Measurements from ENCODE around the gene PIK3R3. TPM values are rescaled to one million over a fixed set of nuclear protein-coding genes. Genes with fewer than 3 reads are reported as not detected.

Gene PIK3R3
- polyA plus RNA-seq, 1 donor (not counting 4 experiments of a cell fraction or from before 2014, with no cell fraction given): 11.9 TPM

DNA sequence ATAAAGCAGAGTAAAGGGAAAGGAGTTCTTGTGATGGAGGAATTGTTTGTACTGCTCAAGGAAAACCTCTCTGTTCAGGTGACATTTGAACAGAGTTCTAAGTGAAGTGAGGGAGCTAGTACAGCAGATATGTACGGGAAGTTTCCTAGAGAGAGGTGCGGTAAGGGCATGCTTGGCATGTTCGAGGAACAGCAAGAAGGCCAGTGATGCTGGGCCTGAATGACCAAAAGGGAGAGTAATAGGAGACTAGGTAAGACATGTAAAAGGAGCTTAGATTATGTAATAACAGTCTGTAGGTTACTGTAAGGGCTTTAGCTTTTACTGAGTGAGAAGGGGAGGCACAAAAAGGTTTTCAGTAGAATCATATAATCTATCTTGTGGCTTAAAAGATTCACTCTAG is 63.9 kb downstream of the PIK3R3 start:
- Histone ChIP-seq H3K79me2 (ENCODE audit: control insufficient read depth, insufficient read depth, low read length) (no peaks in the 10 kb centered on the region), H4K20me1 (ENCODE audit: control insufficient read depth, extremely low read depth, insufficient read depth, low read length) (no peaks in the 10 kb centered on the region), H2AFZ (ENCODE audit: control insufficient read depth, low read length) (no peak overlapping the region), H3K4me2 (ENCODE audit: control insufficient read depth, extremely low read depth, insufficient read depth, low read depth, low read length) (no peak overlapping the region), H3K9me3 (ENCODE audit: control insufficient read depth, low read depth, low read length) (no peaks in the 10 kb centered on the region), H3K27ac (ENCODE audit: control insufficient read depth, insufficient read depth, low read length) (no peak overlapping the region), H3K4me1 (ENCODE audit: control insufficient read depth, extremely low read depth, insufficient read depth, low read length) (peaks cover 11% of the 10 kb centered on the region), H3K4me3 (ENCODE audit: control insufficient read depth in 2 of 3, extremely low read depth in 1 of 3, insufficient read depth in 2 of 3, low read depth in 1 of 3, low read length in 3 of 3) (no peak overlapping the region), H3K9me1 (ENCODE audit: control insufficient read depth, extremely low read depth, insufficient read depth, low read length) (no peaks in the 10 kb centered on the region), H3K36me3 (ENCODE audit: control insufficient read depth in 2 of 2, extremely low read depth in 1 of 2, insufficient read depth in 2 of 2, low read length in 2 of 2) (peaks cover 0 to 2% of the 10 kb centered on the region in 2 experiments), H3K27me3 (ENCODE audit: control insufficient read depth, extremely low read depth, insufficient read depth, low read length) (no peaks in the 10 kb centered on the region), H3K9ac (ENCODE audit: control insufficient read depth, extremely low read depth, insufficient read depth, low read length) (no peak overlapping the region)
- dilution Hi-C loops (cut with MboI; ENCODE audit: extremely low pct_ligation_motif_present, low sequenced_read_pairs): no loop called here
- FAIRE-seq (no peak), DNase-seq (ENCODE audit: low read depth, low spot score) (no peak)
- no peak for TF ChIP-seq EZH2 (IDR thresholded peaks at IDR 0.05; ENCODE audit: low read length)
- no peak for TF ChIP-seq CTCF (optimal IDR thresholded peaks at IDR 0.05 in 1 of 3, IDR thresholded peaks at IDR 0.05 in 1 of 3, conservative IDR thresholded peaks at IDR 0.05 in 1 of 3; ENCODE audit: extremely low read depth in 1 of 3, insufficient read depth in 2 of 3, low read length in 3 of 3)

DNA sequence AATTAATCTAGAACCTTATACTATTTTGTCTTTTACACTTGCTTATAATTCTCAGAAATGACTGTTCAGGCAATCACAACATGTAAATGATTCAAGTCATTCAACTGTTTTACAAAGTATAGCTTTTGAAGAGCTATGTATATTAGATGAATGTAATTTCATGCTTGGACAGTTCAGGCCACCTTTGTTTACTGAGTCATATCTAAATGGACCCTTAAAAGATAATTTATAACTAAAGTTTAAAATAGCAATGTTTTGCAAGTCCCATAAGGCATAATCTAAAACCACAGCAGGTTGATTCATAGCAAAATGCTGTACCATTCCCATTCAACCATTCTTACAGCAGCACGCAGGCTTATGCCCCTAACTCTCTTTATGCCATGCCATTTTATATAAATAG is 64.8 kb downstream of the PIK3R3 start:
- Histone ChIP-seq H3K36me3 (ENCODE audit: control insufficient read depth in 2 of 2, extremely low read depth in 1 of 2, insufficient read depth in 2 of 2, low read length in 2 of 2) (peaks cover 0 to 2% of the 10 kb centered on the region in 2 experiments), H3K4me3 (ENCODE audit: control insufficient read depth in 2 of 3, extremely low read depth in 1 of 3, insufficient read depth in 2 of 3, low read depth in 1 of 3, low read length in 3 of 3) (no peak overlapping the region)
- dilution Hi-C loops (cut with MboI; ENCODE audit: extremely low pct_ligation_motif_present, low sequenced_read_pairs): no loop called here

More for the DNA sequence above, 64.8 kb downstream of the PIK3R3 start:
- DNase-seq (ENCODE audit: low read depth, low spot score): no peak
- Histone ChIP-seq H3K27me3 (ENCODE audit: control insufficient read depth, extremely low read depth, insufficient read depth, low read length) (no peaks in the 10 kb centered on the region), H3K9me1 (ENCODE audit: control insufficient read depth, extremely low read depth, insufficient read depth, low read length) (no peaks in the 10 kb centered on the region), H3K27ac (ENCODE audit: control insufficient read depth, insufficient read depth, low read length) (no peak overlapping the region), H3K9me3 (ENCODE audit: control insufficient read depth, low read depth, low read length) (no peaks in the 10 kb centered on the region), H3K79me2 (ENCODE audit: control insufficient read depth, insufficient read depth, low read length) (no peaks in the 10 kb centered on the region), H3K9ac (ENCODE audit: control insufficient read depth, extremely low read depth, insufficient read depth, low read length) (no peak overlapping the region), H3K4me1 (ENCODE audit: control insufficient read depth, extremely low read depth, insufficient read depth, low read length) (peaks cover 11% of the 10 kb centered on the region), H3K4me2 (ENCODE audit: control insufficient read depth, extremely low read depth, insufficient read depth, low read depth, low read length) (no peak overlapping the region), H2AFZ (ENCODE audit: control insufficient read depth, low read length) (no peak overlapping the region), H4K20me1 (ENCODE audit: control insufficient read depth, extremely low read depth, insufficient read depth, low read length) (no peaks in the 10 kb centered on the region)
- FAIRE-seq: no peak
- TF ChIP-seq CTCF (optimal IDR thresholded peaks at IDR 0.05 in 1 of 3, IDR thresholded peaks at IDR 0.05 in 1 of 3, conservative IDR thresholded peaks at IDR 0.05 in 1 of 3; ENCODE audit: extremely low read depth in 1 of 3, insufficient read depth in 2 of 3, low read length in 3 of 3) (no peak), EZH2 (IDR thresholded peaks at IDR 0.05; ENCODE audit: low read length) (no peak)

Measured in keratinocyte (primary cell).